ENCODE data around the gene FOXF1. TPM values are rescaled to one million over a fixed set of nuclear protein-coding genes. Genes with fewer than 3 reads are reported as not detected.

The FOXF1 gene
- total RNA-seq, 2 experiments from 2014 or later = not detected

- no peak for TF ChIP-seq CTCF (IDR thresholded peaks at IDR 0.05)
- no peak overlapping the region for H3K27ac Mint-ChIP-seq
- H3K9me3 Mint-ChIP-seq = no peaks in the 10 kb centered on the region
- H3K4me1 Mint-ChIP-seq (ENCODE audit: low read depth) = no peaks in the 10 kb centered on the region
- DNase-seq = no peak
- ChIA-PET POLR2A (no interaction called here), CTCF (no interaction called here)
- peaks cover 29% of the 10 kb centered on the region for H3K36me3 Mint-ChIP-seq (ENCODE audit: low read depth)
- intact Hi-C loops (cut with micrococcal nuclease) = no loop called here
- ATAC-seq = no peak
- H3K27me3 Mint-ChIP-seq = no peaks in the 10 kb centered on the region
- no peak overlapping the region for H3K4me3 Mint-ChIP-seq
Measured at GRCh38 chr16:86545481-86545880, 35.2 kb downstream of the FOXF1 start.

GRCh38 chr16:86545954-86546637, 35.8 kb downstream of the FOXF1 start:
- no peaks in the 10 kb centered on the region for H3K4me1 Mint-ChIP-seq (ENCODE audit: low read depth)
- no peak overlapping the region for H3K27ac Mint-ChIP-seq
- CTCF ChIA-PET = no interaction called here
- POLR2A ChIA-PET = no interaction called here
- ATAC-seq = no peak
- no peak for DNase-seq
- TF ChIP-seq CTCF (IDR thresholded peaks at IDR 0.05) = no peak
- H3K27me3 Mint-ChIP-seq = no peaks in the 10 kb centered on the region
- intact Hi-C loops (cut with micrococcal nuclease) = no loop called here
- peaks cover 24% of the 10 kb centered on the region for H3K36me3 Mint-ChIP-seq (ENCODE audit: low read depth)
- no peak overlapping the region for H3K4me3 Mint-ChIP-seq
- H3K9me3 Mint-ChIP-seq = no peaks in the 10 kb centered on the region

DNA sequence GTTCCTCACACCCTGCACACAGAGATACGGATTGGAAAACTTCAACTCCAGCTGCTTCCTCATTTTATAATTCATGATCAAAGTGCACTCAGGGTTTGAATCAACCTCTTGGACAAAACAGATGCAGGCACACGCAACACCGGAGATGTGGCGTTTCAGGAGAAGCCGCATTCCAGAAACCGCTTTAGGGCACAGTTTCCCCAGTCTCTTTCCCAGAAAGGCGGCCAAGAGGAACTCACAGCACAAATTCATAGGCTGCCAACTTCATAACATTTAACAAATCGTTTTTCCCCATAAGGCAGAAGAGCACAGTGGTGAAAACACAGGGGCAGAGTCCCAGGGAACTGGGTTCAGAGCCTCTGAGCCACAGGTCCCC, 36.3 kb downstream of the FOXF1 start:
- Mint-ChIP-seq H3K4me1 (ENCODE audit: low read depth) (no peaks in the 10 kb centered on the region), H3K4me3 (no peak overlapping the region), H3K27ac (no peak overlapping the region), H3K27me3 (no peaks in the 10 kb centered on the region), H3K36me3 (ENCODE audit: low read depth) (peaks cover 24% of the 10 kb centered on the region), H3K9me3 (no peaks in the 10 kb centered on the region)
- ATAC-seq (no peak), DNase-seq (no peak)
- no peak for TF ChIP-seq CTCF (IDR thresholded peaks at IDR 0.05)
- intact Hi-C loops (cut with micrococcal nuclease) = no loop called here
- CTCF ChIA-PET = no interaction called here
- POLR2A ChIA-PET = no interaction called here

GRCh38 chr16:86547286-86547685, 37.0 kb downstream of the FOXF1 start:
- POLR2A ChIA-PET = no interaction called here
- Mint-ChIP-seq H3K27me3 (no peaks in the 10 kb centered on the region), H3K9me3 (no peaks in the 10 kb centered on the region), H3K27ac (no peak overlapping the region), H3K4me3 (no peak overlapping the region), H3K36me3 (ENCODE audit: low read depth) (peaks cover 21% of the 10 kb centered on the region), H3K4me1 (ENCODE audit: low read depth) (no peaks in the 10 kb centered on the region)
- intact Hi-C loops (cut with micrococcal nuclease) = no loop called here
- no peak for ATAC-seq
- no peak for TF ChIP-seq CTCF (IDR thresholded peaks at IDR 0.05)
- CTCF ChIA-PET = no interaction called here
- DNase-seq = no peak

DNA sequence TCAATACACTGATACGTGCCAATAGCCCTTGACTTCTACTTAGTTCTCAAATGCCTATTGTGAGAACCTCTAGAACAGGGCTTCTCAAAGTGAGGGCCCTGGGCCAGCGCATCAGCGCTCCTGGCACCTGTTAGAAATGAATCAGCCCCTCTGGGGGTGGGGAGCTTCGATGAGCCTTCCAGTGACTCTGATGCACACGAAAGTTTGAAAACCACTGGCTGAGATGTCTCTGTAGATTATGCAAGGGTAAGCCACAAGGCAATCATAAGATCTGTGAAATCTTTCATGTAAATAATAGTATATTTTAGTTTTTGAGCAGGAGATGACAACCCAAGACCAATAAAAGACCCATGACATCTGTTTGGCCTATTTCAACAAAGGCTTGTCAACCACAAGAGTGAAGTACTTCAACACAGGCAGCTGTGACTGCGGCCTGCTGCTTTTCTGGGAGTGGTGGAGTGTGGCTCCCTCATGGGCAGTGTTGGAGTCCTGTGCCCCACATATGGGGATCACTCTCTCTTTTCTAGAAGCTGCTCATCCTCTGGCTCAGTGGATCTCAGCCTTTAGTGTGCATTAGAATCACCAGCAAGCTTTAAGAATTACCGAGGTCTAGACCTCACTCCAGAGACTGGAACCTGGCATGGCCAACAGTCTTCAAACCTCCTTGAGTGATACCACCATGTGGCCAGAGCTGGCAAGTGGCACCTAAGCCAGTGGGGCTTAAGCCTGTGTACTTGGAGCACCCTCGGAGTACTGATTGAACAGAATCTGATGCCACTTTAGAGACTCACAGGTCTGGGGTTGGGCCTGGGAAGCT, 39.0 kb downstream of the FOXF1 start:
- Mint-ChIP-seq H3K27ac (no peak overlapping the region), H3K9me3 (no peaks in the 10 kb centered on the region), H3K36me3 (ENCODE audit: low read depth) (peaks cover 29% of the 10 kb centered on the region), H3K4me3 (no peak overlapping the region), H3K4me1 (ENCODE audit: low read depth) (peaks cover 12% of the 10 kb centered on the region), H3K27me3 (no peaks in the 10 kb centered on the region)
- DNase-seq (peak; percentile 37), ATAC-seq (peak; percentile 77)
- intact Hi-C loops (cut with micrococcal nuclease) = no loop called here
- POLR2A ChIA-PET = no interaction called here
- CTCF ChIA-PET = interaction anchor here (0.6 kb wide), 1 partner anchor 15 kb away, joined by 3 read pairs; no protein-coding TSS in a partner anchor
- no peak for TF ChIP-seq CTCF (IDR thresholded peaks at IDR 0.05)
